Measurements from ENCODE around the gene CFB.

DNA sequence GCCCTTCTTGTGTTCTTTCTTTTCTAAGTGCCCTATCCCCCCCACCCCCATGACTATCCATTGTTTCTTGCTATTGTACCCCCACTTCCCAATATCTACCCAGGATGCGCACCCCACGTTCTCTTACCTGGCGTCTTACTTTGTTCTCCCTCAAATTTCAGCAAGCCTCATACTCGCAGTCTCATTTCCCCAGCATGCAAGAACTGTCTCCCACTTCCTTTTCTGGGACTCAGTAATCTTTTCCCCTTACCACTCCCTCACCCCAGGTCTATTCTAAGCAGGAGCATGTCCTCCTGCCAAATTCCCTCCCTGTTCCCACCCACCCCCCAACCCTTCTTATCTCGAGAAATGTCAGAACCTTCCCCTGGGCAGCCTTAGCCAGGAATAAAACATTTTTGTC, 46.7 kb upstream of the CFB start:
- TF ChIP-seq POLR2A (IDR thresholded peaks at IDR 0.05; ENCODE audit: low read depth, low read length) (no peak), CTCF (conservative IDR thresholded peaks at IDR 0.05; ENCODE audit: low read depth, low read length) (no peak), NFE2L2 (IDR thresholded peaks at IDR 0.05; ENCODE audit: low read depth, low read length) (no peak), CEBPB (IDR thresholded peaks at IDR 0.05; ENCODE audit: low read depth, low read length) (no peak), RAD21 (IDR thresholded peaks at IDR 0.05; ENCODE audit: low read length) (no peak), CHD1 (IDR thresholded peaks at IDR 0.05; ENCODE audit: low read depth, low read length) (no peak), ELK1 (IDR thresholded peaks at IDR 0.05; ENCODE audit: borderline replicate concordance, low read depth, low read length) (no peak)

All from IMR-90 (cell line).